NCI-H2107 (cell line): Measurements from ENCODE around the gene ARFGEF2.
"Not testable (repeated sequence)": the region's sequence is repeated elsewhere in the genome, so short reads cannot be mapped to it uniquely, and the experiment has no call there.

Experiments
- DNase-seq: peaks from one replicate; lab custom pipeline; 2025; lab: John Stamatoyannopoulos, UW

Gene ARFGEF2

DNA sequence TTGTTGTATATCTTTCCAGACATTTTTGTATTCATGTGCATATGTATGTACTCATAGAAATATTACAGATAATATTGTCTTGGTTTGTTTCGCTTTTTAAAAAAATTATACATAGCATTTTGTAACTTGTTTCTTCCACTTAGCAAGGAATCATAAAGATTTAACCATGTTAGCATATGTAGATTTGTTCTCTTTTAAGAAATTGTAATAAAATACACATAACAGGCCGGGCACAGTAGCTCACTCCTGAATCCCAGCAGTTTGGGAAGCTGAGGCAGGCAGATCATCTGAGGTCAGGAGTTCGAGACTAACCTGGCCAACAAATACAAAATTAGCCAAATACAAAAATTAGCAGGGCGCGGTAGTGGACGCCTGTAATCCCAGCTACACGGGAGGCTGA is 80.2 kb downstream of the ARFGEF2 start:
- no peak for DNase-seq

DNA sequence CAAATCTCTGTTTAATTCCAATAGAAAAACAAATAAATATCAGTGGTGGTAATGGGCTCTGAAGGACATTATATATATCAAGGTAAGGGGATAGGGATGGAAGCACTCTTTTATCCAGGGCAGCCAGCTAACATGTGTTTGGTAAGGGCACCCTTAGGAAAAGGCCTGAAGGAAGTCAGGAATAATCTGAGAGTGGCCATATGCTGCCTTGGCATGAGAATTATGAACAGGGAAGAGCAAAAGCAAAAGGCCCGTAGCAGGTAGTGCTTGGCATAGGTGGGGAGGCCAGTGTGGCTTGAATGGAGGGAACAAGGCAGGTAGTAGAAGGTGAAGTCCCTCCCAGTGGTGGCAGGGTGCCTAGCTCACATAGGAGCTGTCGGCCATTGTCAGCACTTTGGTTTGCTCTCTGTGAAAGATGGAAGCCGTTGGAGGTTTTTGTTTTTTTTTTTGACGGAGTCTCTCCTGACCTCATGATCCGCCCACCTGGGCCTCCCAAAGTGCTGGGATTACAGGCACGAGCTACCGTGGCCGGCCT is 85.0 kb downstream of the ARFGEF2 start:
- DNase-seq: no peak

DNA sequence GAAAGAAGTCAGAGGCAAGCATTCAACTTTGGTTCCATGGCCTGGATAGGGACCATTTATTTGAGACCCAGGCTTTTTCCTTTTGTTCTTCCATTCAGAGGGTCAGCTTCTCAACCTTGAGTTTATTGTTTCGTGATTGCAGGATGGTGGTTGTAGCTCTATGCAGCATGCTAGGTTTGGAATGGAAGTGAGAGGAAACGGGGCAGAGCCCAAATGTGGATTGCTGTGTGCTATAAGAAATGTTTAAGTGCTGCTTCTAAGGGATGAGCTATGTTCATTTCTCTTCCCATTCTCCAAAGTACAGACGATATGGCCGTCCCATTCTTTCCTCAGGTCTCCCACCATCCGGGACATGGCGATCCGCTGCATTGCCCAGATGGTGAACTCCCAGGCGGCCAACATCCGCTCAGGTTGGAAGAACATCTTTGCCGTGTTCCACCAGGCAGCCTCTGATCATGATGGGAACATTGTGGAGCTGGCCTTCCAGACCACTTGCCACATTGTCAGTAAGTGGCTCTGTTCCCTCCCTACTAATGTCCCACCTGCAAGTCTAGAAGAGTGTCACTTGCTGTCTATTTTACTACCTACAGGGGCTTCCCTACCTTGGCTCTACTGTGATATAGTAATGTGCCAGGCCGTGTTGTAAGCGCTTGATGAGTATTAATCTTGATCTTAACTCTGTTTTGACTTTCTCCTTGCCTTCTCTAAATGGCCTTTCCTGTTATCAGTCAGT is 88.6 kb downstream of the ARFGEF2 start:
- DNase-seq: no peak

DNA sequence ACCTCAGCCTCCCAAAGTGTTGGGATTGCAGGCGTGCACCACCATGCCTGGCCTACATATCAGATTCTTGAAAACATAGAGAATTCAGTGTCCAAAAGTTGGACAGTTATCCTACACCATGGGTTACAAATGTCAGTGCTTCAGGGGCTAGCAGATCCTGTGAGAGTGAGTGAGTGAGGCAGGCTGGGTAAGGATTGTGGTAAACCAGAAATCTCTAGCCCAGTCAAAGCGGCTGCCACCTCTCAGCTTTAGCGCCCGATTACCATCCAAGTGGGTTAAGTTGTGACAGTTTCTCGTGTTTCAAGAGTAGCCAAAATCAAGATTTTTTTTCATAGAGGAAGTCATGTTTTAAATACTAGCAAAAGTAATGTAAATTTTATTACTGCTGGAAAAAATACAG is 102.7 kb downstream of the ARFGEF2 start:
- no peak for DNase-seq

DNA sequence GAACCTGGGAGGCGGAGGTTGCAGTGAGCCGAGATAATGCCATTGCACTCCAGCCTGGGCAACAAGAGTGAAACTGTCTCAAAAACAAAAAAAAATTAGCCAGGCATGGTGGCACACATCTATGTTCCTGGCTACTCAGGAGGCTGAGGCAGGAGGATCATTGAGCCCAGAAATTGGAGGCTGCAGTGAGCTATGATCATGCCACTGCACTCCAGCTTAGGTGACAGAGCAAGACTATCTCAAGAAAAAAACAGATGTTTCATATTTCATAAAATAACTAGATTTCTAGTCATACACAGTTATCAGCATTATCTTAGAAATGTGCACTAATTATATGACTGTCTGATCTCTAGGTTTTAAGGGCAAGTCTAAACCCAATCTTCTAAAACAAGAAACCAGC is 106.7 kb downstream of the ARFGEF2 start:
- DNase-seq: not testable (repeated sequence)

DNA sequence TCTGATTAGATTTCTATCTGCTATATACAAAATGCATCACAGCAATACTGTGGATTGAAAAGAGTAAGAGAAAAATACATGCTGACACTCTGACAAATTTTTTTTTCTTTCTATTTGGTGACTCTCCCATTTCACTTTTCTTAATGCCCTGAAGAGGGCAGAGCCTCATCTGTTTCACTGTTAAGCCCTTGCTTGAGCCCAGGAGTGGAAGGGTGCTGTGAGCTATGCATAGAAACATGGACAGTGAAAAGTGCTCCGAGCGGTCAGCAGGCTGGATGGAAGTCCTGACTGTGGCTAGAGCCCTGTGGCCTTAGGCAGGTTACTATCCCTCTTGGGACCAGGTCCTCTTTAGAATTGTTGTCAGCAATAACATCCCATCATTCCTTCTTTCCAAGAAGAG is 107.2 kb downstream of the ARFGEF2 start:
- DNase-seq: no peak

DNA sequence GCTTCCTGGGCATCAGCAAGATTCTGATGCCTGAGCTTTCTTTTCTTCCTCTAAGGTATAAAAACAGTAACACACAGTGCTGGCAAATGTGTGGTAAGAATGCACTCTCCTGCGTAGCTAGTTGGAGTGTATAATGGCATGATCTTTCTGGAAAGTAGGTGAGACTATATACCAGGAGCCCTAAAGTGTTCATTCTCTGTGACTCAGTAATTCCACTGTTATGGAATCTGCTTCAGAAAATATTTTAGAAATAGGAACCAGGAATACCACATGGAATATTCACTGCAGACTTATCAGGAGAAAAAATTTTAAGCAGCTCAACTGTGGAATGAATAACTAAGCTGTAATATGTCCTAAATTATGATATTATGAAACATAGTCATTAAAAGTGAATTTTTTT is 107.7 kb downstream of the ARFGEF2 start:
- no peak for DNase-seq

DNA sequence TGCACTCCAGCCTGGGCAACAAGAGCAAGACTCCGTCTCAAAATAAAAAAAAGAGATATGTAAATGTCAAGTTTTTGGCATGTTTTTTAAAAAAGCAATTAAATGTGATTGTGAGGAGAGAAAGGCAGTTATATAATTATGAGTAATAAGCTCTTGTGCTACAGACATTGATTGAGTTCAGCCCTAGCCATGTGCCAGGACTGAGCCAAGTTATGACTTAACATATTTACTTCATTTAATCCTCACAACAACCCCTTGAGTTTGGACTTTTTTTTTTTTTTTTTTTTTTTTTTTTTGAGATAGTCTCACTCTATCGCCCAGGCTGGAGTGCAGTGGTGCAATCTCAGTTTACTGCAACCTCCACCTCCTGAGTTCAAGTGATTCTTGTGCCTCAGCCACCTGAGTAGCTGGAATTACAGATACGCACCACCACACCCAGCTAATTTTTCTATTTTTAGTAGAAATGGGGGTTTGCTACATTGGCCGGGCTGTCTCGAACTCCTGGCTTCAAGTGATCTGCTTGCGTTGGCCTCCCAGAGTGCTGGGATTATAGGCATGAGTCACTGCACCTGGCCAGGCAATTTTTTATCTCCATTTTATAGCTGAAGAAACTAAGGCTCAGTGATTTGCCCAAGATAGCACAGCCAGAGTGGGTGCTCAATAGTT is 109.6 kb downstream of the ARFGEF2 start:
- DNase-seq: no peak

DNA sequence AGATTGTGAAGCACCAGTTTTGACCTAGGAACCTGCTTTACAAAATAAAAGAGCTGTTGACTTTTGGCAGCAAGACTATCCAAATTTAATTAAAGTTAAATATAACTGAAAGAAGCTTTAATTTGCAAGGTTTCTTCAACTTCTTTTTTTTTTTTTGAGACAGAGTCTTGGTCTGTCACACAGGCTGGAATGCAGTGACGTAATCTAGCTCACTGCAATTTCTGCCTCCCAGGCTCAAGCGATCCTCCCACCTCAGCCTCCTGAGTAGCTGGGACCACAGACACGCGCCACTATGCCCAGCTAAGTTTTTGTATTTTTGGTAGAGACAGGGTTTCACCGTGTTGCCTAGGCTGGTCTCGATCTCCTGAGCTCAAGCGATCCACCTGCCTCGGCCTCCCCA is 110.9 kb downstream of the ARFGEF2 start:
- no peak for DNase-seq

DNA sequence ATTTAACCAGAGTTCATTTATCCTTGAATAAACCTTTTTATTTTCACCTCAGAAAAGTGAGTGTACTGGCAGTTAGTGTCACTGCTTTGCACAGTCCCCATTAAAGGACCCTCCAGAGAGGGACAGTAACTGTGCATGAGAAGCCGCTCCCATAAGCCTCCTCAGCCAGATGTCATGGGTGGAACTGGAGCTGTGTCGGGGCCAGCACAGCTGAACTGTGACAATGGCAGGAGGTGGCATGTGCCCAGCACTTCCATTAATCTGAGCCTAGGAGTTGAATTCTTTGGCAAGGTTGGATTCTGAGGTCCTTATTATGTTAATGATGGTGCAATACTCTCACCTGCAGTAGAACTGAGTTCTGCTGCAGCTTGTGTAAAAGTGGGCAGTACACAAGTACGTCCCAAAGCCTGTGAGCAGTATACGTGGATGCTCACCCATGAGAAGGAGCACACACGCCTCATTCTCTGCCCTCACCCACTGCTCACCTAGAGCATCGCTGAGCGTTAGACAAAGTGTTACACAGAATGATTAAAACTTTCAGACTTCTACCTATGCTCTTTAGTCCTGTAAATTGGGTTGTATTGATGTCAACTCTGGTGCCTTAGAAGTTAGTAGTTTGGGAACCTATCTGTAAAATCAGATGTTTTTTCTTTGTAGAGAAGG is 112.7 kb downstream of the ARFGEF2 start:
- no peak for DNase-seq

DNA sequence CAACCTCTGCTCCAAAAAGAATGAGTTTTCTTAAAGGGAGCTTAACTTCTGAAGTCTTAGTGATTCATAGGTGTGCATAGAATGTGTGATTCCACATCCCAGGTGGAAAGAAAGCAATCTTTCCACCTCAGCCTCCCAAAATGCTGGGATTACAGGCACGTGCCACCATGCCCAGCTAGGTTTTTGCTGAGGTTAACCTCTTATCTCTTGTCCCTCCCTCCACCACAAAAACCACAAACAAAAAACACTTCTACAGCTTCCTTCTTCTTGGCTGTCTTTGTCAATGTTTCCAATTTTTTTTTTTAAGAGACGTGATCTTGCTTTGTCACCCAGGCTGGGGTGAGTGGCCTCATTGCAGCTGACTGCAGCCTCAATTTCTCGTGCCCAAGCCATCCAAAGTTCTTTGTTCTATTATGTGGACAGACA is 116.5 kb downstream of the ARFGEF2 start:
- DNase-seq: no peak

DNA sequence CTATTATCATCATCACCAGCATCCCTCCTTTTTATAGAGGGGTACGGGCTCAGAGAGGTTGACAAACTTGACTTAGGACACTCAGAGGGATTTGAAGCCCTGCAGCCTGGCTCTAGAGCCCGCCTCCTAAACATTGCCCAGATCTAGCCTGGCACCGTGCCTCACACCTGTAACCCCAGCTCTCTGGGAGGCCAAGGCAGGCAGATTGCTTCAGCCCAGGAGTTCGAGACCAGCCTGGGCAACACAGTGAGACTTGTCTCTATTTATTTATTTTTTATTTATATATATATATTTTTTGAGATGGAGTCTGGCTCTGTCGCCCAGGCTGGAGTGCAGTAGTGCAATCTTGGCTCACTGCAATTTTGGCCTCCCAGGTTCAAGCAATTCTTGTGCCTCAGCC is 118.3 kb downstream of the ARFGEF2 start:
- no peak for DNase-seq

DNA sequence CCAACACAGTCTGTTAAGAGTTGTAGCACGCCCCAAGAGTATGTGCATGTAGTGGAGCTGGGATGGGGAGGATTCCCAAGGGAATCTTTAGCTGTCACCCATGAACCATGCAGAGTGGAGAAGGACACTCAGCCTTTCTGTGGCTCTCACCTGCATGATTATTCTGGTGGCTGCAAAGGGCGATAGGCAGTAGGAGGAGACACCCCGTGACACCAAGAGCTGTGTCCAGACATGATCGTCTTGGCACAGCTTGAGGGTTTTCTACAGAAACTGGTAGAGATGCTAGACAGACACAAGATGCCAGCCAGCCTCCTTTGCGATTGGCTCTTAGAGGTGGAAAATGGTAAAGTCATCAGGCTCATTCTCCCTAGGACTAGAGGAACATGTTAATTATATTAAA is 121.5 kb downstream of the ARFGEF2 start:
- peak; percentile 33 for DNase-seq

DNA sequence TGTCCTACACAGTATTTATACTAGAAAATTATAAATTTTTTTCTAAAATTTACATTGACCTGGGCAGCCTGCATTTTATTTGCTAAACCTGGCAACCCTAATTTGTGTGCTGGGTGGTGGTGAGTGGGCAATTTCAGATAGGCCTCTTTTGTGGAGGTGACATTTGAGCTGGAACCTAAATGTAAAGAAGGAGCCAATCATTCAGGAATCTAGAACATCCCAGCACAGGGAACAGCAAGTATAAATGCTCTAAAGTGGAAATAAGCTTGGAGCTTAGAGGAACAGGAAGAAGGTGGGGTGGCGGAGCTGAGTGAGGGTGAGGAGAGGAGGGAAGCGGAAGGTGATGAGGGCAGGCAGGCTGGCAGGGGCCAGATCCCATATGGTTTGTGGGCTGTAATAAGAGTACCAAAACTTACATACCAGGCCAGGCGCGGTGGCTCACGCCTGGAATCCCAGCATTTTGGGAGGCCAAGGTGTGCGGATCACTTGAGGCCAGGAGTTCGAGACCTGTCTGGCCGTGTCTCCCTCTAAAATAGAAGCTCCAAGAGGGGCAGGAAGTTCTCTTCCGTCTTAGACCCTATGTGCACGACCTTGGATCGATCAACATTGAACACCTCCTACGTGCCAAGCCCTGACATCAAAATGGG is 124.1 kb downstream of the ARFGEF2 start:
- no peak for DNase-seq

DNA sequence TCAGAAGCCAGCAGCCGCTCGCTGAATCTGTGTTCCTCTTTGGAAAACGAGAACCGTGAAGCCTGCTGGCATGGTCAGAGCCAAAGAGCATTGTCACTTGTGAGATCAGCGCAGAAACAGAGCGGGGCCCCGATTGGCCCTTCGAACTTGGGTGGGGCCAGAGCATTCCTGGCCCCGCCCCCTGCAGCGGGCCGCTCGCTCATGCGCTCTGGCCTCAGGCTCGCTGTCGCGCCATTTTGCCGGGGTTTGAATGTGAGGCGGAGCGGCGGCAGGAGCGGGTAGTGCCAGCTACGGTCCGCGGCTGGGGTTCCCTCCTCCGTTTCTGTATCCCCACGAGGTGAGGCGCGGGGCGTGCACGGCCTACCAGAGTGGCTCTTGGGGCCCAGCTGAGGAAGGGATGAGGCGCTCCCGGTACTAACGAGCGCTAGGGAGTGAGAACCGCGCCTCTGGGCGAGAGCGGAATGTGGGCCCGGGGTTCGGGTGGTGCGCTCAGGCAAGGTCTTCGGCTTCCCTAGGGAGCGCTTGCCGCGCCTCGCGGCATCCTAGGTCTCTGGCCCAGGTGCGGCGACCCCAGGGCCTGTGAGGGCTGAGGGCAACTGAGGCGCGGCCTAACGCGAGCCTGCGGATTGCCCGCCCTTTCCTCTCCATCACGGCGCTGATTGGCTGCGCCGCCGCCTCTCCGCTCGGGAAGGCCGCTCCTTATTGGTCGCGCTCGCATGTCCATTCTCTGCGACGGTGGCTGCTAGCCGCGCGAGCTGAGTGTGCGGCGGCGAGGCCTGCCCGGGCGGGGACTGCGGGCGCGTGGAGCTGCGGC is 124.8 kb downstream of the ARFGEF2 start, which contains the start of gene CSE1L:
Gene CSE1L, plus strand, starts transcription at position 226 of the 814 bp plus-strand sequence. CDS start 12,152 bp downstream, outside the sequence.
- peak; percentile 92 for DNase-seq

DNA sequence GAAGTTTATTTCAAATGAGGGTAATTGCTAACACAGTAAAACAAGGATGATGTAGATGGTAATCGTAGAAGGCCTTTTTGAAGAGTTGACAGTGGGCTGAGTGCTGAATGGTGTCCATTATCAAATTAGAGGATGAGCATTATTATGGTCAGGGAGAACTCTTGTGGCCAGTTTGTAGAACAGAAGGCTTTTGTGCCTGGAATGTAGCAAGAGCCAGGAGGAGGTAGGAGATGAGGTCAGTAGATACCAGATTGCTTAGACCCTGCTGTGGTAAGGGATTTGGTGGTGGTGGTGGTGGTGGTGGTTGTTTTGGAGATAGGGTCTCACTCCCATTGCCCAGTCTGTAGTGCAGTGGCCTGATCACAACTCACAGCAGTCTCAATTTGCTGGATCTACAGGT is 130.8 kb downstream of the ARFGEF2 start:
- DNase-seq: no peak

DNA sequence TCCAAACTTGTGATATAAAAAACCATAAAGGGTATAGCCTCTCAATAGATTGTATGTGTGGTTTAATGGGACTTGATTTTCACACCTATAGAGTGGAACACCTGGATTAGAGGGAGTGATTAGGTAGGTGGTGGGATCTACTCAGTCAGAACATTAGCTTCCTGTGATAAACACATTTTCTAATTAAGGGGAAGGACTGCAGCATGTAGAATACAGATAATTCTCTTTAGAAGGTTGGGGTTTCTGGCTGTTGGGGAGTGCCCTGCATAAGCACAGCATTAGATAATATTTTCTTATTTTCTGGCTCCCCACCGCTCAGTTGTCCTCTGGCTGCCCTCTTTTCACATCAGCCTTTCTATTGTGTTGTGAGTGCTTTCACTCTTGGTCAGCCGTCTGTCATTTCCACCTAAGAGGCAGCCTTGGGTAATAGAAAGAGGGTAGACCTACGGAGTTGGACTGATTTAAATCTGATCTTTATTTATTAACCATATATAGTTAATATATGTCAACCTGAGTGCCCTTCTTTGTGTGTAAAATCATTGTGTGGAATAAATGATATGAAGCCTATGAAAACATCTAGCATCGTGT is 132.6 kb downstream of the ARFGEF2 start:
- no peak for DNase-seq

DNA sequence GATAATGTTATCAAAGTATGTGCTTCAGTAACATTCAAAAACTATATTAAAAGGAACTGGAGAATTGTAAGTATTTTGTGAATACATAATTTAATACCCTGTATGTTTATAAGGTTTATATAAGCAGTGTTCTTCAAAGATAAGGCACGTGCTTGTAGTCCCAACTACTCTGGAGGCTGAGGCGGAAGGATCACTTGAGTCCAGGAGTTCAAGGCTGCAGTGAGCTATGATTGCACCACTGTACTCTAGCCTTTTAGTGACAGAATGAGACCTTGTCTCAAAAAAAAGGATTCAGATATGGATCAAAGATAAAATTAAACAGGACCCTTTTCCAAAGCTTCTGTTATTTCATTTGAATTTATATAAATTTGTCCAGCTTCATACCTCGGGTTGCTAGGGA is 141.8 kb downstream of the ARFGEF2 start:
- no peak for DNase-seq

DNA sequence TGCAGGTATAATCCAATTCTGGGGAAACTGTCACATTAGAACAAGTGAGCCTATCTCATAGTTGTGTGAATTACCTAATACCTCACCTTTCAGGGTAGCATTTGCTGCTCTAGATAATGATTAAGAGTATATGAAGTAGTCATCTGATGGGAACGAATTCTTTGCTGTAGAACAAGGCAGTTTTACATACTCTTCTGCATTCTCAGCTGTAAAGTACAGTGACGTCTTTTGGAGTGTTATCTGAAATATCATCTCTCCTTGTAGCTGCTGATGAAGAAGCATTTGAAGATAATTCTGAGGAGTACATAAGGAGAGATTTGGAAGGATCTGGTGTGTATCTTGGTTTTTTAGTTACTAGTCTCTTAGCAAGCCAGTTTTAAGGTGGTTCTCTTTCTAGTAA is 153.0 kb downstream of the ARFGEF2 start:
- DNase-seq: no peak

DNA sequence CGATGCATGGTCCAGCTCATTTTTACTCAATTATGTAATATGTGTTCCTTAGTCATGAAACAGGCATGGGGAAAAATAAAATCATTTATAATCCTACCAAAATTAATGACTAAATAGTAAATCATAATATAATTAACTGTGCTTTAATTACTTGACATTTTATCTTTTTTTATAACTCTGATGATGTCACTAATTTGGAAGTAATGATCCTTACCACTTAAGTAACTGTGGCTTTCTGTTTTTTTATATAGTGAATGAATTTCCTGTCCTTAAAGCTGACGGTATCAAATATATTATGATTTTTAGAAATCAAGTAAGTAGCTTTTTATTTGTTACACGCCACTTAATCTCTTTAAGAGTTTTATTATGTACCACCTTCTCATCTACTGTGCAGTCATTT is 156.8 kb downstream of the ARFGEF2 start:
- DNase-seq: no peak

DNA sequence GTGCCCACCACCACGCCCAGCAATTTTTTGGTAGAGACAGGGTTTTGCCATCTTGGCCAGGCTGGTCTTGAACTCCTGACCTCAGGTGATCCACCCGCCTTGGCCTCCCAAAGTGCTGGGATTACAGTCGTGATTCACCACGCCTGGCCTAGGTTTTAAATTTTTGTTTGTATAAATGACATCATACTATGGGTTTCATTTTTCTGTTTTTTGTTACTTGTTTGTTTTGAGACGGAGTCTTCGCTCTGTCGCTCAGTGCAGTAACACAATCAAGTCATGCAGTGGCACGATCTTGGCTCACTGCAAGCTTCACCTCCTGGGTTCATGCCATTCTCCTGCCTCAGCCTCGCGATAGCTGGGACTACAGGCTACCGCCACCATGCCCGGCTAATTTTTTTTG is 160.8 kb downstream of the ARFGEF2 start:
- DNase-seq: not testable (repeated sequence)
